ENCODE data around the gene NGDN. TPM values are rescaled to one million over a fixed set of nuclear protein-coding genes. Genes with fewer than 3 reads are reported as not detected.

Gene NGDN
- total RNA-seq, 4 donors from 2014 or later = 14.3 to 53.5 (median 38.9) TPM

DNA sequence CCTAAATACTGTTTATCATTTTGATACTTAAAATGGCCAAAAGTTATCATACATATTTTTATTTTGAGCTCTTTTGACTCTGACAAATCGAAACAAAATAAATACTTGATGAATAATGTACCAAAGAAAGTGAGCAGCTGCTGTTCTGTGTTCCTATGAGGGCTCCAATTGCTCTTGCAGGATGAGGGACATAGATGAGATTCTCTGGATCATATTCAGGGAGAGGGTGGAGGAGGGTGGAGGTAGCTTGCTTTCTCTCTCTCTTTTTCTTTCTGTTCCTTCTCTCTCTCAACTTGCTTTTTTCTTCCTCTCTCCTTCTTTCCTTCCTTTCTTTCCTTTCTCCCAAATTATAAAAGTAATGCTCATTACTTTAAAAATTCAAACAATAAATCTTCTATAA, 25.2 kb upstream of the NGDN start:
- no peaks in the 10 kb centered on the region for H3K9me3 ChIP-seq
- intact Hi-C loops (cut with DNase I; ENCODE audit: low total_unique reads) = no loop called here

DNA sequence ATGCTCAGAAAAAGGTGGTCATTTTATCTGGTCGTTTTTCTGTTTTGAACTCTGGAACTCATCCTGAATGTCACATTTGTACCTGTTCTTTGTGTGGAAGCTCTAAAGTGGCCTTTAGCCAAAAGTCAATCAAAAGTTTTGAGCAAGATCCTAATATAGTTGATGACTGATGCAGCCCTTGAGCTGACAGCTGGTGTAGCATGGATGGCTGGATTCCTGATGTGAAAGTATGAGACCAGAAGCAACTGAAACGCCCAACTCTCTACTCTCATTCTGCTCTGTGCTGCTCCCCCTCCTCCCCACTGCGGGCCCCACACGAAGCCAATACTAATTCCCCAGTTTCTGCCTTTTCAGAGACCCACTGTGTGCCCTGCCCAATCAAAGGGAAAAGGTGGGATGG, 23.7 kb upstream of the NGDN start:
- Histone ChIP-seq H3K4me3 (no peak overlapping the region), H3K4me1 (no peaks in the 10 kb centered on the region), H3K9me3 (no peaks in the 10 kb centered on the region), H3K27me3 (no peaks in the 10 kb centered on the region), H3K36me3 (no peaks in the 10 kb centered on the region), H3K27ac (no peak overlapping the region)
- intact Hi-C loops (cut with DNase I; ENCODE audit: low total_unique reads) = no loop called here
- no peak for TF ChIP-seq POLR2A (IDR thresholded peaks at IDR 0.05)
- TF ChIP-seq, protein P1, sequence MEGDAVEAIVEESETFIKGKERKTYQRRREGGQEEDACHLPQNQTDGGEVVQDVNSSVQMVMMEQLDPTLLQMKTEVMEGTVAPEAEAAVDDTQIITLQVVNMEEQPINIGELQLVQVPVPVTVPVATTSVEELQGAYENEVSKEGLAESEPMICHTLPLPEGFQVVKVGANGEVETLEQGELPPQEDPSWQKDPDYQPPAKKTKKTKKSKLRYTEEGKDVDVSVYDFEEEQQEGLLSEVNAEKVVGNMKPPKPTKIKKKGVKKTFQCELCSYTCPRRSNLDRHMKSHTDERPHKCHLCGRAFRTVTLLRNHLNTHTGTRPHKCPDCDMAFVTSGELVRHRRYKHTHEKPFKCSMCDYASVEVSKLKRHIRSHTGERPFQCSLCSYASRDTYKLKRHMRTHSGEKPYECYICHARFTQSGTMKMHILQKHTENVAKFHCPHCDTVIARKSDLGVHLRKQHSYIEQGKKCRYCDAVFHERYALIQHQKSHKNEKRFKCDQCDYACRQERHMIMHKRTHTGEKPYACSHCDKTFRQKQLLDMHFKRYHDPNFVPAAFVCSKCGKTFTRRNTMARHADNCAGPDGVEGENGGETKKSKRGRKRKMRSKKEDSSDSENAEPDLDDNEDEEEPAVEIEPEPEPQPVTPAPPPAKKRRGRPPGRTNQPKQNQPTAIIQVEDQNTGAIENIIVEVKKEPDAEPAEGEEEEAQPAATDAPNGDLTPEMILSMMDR (IDR thresholded peaks at IDR 0.05) = no peak
- DNase-seq = no peak

More for the DNA sequence above, 25.2 kb upstream of the NGDN start:
- Histone ChIP-seq H3K36me3 (no peaks in the 10 kb centered on the region), H3K27ac (no peak overlapping the region), H3K27me3 (no peaks in the 10 kb centered on the region), H3K4me1 (no peaks in the 10 kb centered on the region), H3K4me3 (no peak overlapping the region)
- DNase-seq = no peak
- TF ChIP-seq POLR2A (IDR thresholded peaks at IDR 0.05) = no peak
- TF ChIP-seq, protein P1 (IDR thresholded peaks at IDR 0.05) = no peak

DNA sequence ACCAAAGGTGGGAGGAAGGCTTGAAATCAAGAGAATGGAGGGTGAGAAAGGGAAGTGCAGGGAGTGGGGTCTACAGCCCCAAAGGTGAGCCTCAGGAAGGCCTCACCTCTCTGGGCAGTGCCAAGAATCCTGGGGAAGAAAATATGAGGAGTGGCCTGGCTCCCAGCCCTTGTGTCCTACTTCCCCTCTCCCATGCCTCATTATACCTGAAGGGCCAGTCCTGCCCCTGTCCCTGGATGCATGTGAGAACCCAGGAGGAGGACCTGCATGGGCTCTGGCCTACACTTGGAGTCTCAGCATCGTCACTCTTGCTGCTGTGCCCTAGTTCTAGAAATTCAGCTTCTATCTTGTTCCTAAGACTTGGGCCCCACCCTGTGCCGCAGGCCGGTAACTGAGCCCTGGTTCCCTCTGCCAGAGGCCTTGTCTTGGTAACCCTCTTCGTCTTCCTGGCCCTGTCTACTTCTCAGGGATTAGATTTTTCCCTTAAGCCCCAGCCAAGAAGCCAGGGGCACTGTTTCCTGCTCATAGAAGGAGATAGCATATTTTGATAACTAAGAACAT, 23.1 kb upstream of the NGDN start:
- Histone ChIP-seq H3K4me3 (no peak overlapping the region), H3K27ac (no peak overlapping the region), H3K4me1 (no peaks in the 10 kb centered on the region), H3K9me3 (no peaks in the 10 kb centered on the region), H3K27me3 (no peaks in the 10 kb centered on the region), H3K36me3 (no peaks in the 10 kb centered on the region)
- no peak for TF ChIP-seq POLR2A (IDR thresholded peaks at IDR 0.05)
- TF ChIP-seq, protein P1 (IDR thresholded peaks at IDR 0.05) = no peak
- no peak for DNase-seq
- intact Hi-C loops (cut with DNase I; ENCODE audit: low total_unique reads) = no loop called here

DNA sequence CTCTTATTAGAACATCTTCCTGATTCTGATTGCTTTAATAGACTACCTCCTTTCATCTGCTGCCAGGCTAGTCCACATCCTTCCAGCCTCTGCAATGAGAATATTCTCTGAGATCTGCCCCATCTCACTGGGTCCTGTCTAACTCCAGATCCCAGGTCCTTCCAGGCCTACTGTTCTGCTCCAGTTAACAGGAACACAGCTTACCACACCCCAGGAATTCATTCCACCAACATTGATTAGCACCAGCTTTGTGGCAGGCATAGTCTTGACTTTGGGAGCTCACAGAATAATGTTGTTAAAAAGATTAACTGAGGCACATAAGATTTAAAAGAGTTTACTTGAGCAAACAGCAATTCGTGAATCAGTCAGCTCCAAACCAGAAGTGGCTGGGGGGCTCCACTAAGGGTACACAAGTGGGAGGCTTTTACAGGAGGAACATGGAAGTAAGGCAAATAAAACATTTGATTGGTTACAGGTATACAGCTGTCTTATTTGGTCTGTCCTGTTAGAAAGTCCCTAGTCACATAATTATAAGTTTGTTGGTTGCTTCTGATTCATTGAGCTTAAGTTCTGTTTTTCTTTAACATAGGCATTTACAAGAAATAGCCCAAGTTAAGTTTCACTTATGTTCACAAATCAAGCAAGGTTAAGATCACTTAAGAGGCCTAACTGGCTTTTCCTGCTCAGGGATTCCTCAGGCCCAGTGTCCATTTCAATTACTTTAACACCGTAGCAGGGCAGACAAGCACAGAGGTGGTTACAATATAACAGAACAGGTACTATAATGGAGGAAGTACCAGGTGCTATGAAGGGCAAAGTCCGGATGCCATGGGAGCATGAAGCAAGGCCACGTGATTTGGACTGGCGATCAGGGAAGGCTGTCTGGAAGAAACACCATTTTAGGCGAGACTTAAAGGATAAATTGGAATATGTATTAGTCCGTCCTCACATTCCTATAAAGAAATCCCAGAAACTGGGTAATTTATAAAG, 21.8 kb upstream of the NGDN start:
- no peak for DNase-seq
- TF ChIP-seq, protein P1 (IDR thresholded peaks at IDR 0.05) = no peak
- TF ChIP-seq POLR2A (IDR thresholded peaks at IDR 0.05) = no peak
- intact Hi-C loops (cut with DNase I; ENCODE audit: low total_unique reads) = no loop called here
- H3K9me3 ChIP-seq = no peaks in the 10 kb centered on the region
- no peaks in the 10 kb centered on the region for H3K36me3 ChIP-seq
- no peaks in the 10 kb centered on the region for H3K27me3 ChIP-seq
- no peak overlapping the region for H3K4me3 ChIP-seq
- H3K4me1 ChIP-seq = no peaks in the 10 kb centered on the region
- H3K27ac ChIP-seq = no peak overlapping the region

DNA sequence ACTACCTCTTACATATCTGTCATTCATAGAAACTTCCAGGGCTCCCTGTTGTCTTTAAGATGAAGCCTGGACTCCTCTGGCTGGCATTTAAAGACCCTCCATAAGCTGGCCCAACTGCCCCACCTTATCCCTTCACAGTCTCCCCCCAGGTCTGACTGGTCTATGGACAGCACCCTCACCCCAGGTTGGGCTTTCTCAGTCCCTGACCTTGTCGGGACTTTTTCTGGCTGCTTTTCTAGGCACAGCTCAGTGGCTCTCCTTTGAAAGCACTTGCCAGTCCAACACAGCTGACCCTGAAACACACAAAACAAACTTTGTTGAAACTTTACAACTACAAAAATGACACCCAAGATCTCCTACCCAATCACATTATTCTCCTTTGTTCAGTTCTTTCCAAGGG, 20.2 kb upstream of the NGDN start:
- Histone ChIP-seq H3K9me3 (no peaks in the 10 kb centered on the region), H3K27me3 (no peaks in the 10 kb centered on the region), H3K27ac (no peak overlapping the region), H3K4me3 (no peak overlapping the region), H3K36me3 (no peaks in the 10 kb centered on the region), H3K4me1 (no peaks in the 10 kb centered on the region)
- no peak for DNase-seq
- intact Hi-C loops (cut with DNase I; ENCODE audit: low total_unique reads) = no loop called here
- TF ChIP-seq, protein P1 (IDR thresholded peaks at IDR 0.05) = no peak
- TF ChIP-seq POLR2A (IDR thresholded peaks at IDR 0.05) = no peak
